Stimulated activated CD4-positive, alpha-beta T cell treated with anti-CD3 and anti-CD28 coated beads, TNF-alpha, amount 100 ng/mL, for 48 hours (primary cell): ENCODE measurements around the gene ACVR2B.
A peak's percentile ranks its signal among the peaks of the same experiment; 100 is the strongest.

ENCODE experiments used
- DNase-seq, 3 donors: peaks; one replicate each; pipeline ENCODE4 v3.0.0-alpha.2; 2020; ENCODE audit warnings: low read depth in 3 of 3

The ACVR2B gene

GRCh38 chr3:38458796-38459498 lies 5.3 kb downstream of the ACVR2B start:
- DNase-seq, result no peak

- no peak for DNase-seq
Observed at GRCh38 chr3:38459499-38460048, 5.9 kb downstream of the ACVR2B start.

- DNase-seq, result no peak
Observed at GRCh38 chr3:38460377-38461270, 6.9 kb downstream of the ACVR2B start.

- no peak for DNase-seq
Observed at GRCh38 chr3:38465588-38466154, 12.0 kb downstream of the ACVR2B start.

GRCh38 chr3:38468765-38469164 lies 15.1 kb downstream of the ACVR2B start:
- no peak for DNase-seq

GRCh38 chr3:38469852-38470251 lies 16.2 kb downstream of the ACVR2B start:
- no peak for DNase-seq

GRCh38 chr3:38471260-38471857 lies 17.7 kb downstream of the ACVR2B start:
- no peak for DNase-seq

GRCh38 chr3:38472342-38472741 lies 18.7 kb downstream of the ACVR2B start:
- DNase-seq, result no peak

- DNase-seq, result no peak
Observed at GRCh38 chr3:38473229-38473628, 19.5 kb downstream of the ACVR2B start.

- DNase-seq, result no peak
Observed at GRCh38 chr3:38474928-38475605, 21.4 kb downstream of the ACVR2B start.

GRCh38 chr3:38475716-38476115 lies 22.0 kb downstream of the ACVR2B start:
- no peak for DNase-seq

- DNase-seq, result no peak
Observed at GRCh38 chr3:38476157-38476756, 22.6 kb downstream of the ACVR2B start.

GRCh38 chr3:38477057-38477820 lies 23.5 kb downstream of the ACVR2B start:
- no peak for DNase-seq

- DNase-seq, result no peak
Observed at GRCh38 chr3:38477839-38478450, 24.3 kb downstream of the ACVR2B start.

- no peak for DNase-seq
Observed at GRCh38 chr3:38478901-38479300, 25.2 kb downstream of the ACVR2B start.

GRCh38 chr3:38479431-38480092 lies 25.9 kb downstream of the ACVR2B start:
- DNase-seq, result peak in 1 of 3 donors; percentile 32

GRCh38 chr3:38480093-38480445 lies 26.4 kb downstream of the ACVR2B start:
- no peak for DNase-seq

GRCh38 chr3:38480930-38481329 lies 27.2 kb downstream of the ACVR2B start:
- no peak for DNase-seq

- no peak for DNase-seq
Observed at GRCh38 chr3:38482951-38483350, 29.3 kb downstream of the ACVR2B start.
